ENCODE measurements around the gene DNTT.

DNTT gene

DNA sequence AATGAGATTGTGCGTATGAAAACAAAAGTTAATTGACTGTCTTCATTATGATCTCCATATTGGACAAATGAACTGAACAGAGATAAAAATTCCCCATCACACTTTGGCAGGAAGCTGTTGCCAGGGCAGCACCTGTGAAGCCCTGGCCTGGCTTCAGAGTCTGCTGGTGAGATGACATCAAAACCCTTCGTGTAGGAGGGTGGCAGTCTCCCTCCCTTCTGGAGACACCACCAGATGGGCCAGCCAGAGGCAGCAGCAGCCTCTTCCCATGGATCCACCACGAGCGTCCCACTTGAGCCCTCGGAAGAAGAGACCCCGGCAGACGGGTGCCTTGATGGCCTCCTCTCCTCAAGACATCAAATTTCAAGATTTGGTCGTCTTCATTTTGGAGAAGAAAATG, at the start of gene DNTT:
DNTT (plus strand) TSS at position 205 of the 400 bp plus-strand sequence; CDS start at position 269, 64 bp downstream.
- no peak for DNase-seq

GRCh38 chr10:96254976-96255375, 49.3 kb upstream of the DNTT start:
- no peak for DNase-seq

- DNase-seq: no peak
Observed at GRCh38 chr10:96255549-96256333, 48.5 kb upstream of the DNTT start.

DNA sequence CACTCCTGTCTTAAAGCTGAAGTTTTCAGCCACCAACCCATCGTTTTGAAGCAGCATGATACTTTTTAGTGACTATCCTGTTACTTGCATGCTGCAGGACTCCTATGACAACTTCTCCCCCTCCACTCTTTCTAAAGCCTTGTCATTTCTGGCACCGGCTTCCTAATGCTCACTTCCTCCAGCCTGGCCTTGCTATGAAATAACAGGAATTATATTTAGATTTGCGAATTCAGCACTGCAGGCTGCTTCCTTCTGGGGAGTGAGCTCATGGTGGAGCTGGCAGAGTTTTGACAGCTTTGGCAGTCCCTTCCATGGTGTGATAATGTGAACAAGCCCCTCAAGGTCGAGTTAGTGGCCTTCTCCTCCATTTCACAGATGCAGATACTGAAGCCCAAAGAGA, 46.3 kb upstream of the DNTT start:
- DNase-seq: no peak

DNA sequence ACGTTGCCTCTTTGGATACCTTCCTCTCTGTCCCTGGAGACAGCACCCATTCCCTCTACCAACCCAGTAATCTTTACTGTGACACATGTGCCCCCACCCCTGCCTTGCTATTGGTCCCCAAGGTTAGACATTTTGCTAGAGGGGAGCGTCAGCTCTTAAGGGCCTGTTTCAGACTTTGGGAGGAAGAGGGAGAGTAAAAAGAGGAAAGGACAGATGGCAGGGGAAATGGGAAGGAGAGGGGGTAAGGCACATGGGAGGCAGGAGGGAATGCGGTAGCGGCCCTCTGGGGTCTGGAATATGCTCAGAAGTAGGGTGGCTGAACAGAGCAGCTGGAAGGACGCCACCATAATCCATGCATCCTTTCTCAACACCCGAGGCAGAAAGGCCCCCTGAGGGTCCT, 45.1 kb upstream of the DNTT start:
- no peak for DNase-seq

GRCh38 chr10:96260014-96260413, 44.2 kb upstream of the DNTT start:
- DNase-seq: no peak

- no peak for DNase-seq
Observed at GRCh38 chr10:96261132-96261531, 43.1 kb upstream of the DNTT start.

DNA sequence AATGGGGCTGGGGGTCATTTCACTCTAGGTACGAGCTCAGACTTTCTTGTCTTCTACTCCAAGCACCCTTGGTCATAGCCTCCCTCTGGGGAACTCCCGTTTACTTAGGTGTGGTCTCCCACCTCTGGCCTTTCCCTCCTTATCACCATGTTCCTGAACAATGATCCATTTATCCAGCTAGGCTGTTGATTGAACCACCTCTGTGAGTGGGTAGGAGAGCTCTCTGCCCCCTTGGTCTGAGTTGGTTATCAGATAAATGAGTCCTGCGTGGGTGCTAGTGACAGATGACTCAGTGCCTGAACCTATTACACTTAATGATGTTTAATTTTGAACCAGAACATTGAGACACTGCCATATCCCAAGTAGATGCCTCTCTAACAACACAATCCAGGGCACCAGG, 42.3 kb upstream of the DNTT start:
- DNase-seq: no peak

- DNase-seq: no peak
Observed at GRCh38 chr10:96263176-96263575, 41.1 kb upstream of the DNTT start.

- no peak for DNase-seq
Observed at GRCh38 chr10:96263669-96264068, 40.6 kb upstream of the DNTT start.

DNA sequence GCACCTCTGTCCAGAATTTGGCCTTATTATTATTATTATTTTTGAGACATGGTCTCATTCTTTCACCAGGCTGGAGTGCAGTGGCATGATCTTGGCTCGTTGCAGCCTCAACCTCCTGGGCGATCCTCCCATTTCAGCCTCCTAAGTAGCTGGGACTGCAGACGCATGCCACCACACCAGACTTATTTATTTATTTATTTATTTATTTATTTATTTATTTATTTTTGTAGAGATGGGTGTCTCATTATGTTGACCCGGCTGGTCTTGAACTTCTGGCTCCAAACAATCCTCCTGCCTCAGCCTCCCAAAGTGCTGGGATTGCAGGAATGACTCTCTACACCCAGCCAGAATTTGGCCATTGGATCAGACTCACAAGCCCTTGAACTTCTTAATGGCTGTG, 39.3 kb upstream of the DNTT start:
- no peak for DNase-seq

DNA sequence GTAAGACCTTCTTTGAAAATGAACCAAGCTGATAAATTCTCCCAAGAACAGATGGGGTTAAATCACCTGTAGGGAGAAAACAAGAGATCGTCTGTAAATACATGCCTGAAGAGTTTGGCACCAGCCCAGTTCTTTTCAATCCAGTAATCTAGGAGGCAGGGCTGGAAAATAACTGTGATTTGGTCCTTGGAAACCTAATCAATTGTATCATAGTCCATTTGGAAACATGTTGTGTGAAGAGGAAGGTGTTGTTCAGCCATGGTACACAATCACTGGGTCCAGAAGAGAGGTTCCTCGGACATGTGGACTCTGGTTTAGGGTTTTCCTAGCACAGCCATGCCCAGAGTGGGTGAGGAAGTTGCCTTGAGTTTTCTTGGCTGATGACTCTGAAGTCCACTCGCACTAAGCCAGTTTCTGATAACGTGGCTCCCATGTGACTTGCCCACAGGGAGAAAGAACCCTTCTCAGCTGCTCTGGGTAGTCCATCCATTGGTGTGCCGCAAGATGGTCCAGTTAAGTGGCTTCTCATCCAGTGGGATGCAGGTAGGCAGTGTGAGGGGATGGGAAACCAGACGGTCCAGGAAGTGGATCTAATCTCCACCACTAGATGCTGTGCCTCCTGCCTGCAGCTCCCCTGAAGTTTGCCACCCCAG, 38.0 kb upstream of the DNTT start:
- DNase-seq: no peak

- no peak for DNase-seq
Observed at GRCh38 chr10:96267234-96267705, 37.0 kb upstream of the DNTT start.

DNA sequence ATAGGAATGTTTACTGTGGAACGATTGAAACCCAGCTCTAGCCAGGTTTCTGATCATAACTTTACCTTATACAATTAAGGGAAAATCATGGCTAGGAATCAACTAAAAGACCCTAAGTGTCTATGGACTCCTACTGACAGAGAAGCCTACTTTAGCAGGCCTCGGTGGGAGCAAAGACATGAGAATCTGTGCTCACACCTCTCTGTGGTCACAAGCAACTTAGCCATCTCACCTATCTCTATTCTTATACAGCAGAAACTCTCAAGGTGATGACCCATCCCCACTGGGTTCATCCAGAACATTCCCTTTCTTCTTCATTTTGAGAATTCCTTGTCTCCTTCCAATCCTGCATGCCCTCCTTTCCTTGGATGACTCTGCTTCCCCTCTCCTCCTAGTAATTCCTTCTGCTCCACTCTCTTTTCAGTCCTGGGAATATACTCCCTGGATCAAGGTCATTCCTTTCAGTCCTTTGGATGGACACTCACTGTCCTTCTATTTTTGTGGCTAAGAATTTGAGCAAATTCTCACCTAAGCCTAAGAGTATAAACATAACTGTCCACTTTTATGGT, 35.8 kb upstream of the DNTT start:
- DNase-seq: no peak

GRCh38 chr10:96269438-96270300, 34.6 kb upstream of the DNTT start:
- no peak for DNase-seq

DNA sequence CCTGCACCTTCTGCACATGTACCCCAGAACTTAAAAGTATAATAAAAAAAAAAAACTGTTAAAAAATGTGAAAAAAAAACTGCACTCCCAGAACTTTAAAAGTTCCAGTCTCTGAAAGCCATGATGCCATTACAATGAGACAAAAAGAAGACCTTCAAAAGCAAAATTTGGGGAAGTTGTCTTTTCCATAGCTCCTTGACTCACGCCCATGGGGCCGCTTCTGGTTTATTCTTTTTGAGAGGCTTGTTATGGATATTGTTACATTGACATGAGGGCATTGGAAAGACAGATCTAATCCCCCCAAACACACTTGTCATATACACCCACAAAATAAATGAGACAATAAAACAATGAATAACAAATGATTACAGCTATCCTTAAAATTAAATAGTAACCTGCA, 33.7 kb upstream of the DNTT start:
- DNase-seq: no peak

DNA sequence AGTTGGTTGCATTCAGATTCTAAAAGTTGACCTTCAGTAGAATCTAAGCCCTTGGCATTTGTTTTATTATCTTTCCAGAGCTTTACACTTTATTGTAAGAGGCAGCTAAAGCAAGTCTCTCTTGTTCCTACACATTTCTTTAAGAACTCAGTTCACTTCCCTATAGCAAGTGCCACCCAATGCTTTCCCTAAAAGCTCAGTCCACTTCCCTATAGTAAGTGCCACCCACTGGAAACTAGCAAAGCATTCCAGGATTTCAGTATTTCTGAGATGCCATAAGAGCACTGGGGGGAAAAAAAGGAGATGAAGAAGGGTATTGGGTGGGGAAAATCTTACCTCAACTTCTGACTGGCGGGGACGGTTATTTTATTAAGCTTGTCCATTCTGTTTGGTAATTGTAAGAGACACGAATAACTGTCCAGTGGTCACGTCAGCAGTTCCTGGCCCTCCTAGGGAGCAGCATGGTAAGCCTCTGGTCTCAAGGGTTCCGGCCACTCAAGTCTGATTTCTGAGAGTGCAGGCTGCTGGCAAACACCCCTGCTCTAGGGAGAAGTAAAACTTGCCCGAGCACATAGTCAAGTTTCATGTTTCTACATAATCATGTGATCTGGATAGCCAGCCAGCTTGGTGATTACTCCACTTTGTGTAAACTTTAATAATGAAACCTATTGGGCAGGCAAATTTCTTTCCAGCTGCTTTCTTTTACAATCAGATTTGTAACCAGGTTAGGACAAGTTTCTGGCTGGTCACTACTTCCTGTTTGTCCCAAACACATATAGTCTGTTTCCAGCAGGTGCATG, 33.0 kb upstream of the DNTT start, which contains the start of gene BLNK:
BLNK (minus strand) TSS at position 554 of the 800 bp plus-strand sequence; CDS start at position 383, 171 bp downstream.
- DNase-seq: no peak

- no peak for DNase-seq
Observed at GRCh38 chr10:96272316-96273280, 31.6 kb upstream of the DNTT start.

DNA sequence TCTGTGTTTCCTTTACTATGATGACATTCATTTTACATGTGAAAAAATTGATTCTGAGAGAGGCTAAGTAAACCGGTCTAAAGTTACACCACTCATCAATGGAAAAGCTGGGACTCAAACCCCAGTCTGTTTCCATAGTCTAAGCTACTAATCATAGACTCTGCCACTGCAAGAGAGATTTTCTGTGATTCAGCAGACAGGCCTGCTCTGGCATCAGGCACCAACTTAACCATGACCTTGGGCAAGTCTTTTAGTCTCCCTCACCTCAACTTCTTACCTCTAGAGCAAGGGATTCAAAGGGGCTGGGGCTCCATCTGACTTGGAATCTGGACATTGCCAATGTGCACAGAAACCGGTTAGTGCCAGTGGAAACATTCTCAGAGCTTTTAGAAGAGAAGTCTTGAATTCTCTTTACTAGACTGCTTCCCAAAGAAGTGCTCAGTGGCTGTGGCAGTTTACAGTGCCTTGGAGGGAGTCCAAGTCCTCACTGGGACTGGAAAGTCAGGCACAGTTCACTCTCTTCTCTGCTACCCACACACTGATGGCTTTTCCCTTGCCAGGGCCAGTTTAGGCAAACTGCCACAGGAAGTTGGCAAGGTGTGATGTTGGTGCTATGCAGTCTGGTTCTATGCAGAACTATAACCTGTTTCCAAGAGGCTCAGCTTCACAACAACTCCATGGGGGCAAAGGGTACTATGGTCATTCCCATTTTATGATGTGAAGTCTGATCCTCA, 28.4 kb upstream of the DNTT start:
- no peak for DNase-seq

DNA sequence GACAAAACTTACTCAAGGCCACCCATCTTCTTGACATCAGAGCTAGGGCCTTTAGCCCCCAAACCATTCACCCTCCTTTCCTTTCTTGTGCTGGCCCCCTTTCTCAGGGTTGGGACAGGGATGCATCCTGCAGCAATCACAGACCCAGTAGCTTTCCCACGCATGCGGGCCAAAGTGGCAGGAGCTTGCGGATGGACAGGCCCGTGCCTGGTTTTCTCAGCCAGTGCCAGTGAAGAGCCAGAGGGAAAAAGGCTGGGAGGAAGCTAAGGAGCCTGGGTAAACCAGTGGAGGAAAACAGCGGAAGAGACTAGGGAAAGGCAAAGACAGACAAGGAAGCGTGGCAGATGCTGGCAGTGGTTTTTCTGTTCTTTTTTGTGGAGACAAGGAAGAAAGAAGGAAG, 27.8 kb upstream of the DNTT start:
- DNase-seq: no peak

Data from kidney glomerular epithelial cell (primary cell).